HG02884 (cell line): ENCODE data around the gene ZNF407.

ENCODE experiments used
- ATAC-seq: cut with Tn5 transposase; IDR thresholded peaks from one replicate; pipeline ENCODE4 v1.9.1; 2021; ENCODE audit warnings: mild to moderate bottlenecking, moderate library complexity; ENCODE audit not compliant: unreplicated experiment

The ZNF407 gene

DNA sequence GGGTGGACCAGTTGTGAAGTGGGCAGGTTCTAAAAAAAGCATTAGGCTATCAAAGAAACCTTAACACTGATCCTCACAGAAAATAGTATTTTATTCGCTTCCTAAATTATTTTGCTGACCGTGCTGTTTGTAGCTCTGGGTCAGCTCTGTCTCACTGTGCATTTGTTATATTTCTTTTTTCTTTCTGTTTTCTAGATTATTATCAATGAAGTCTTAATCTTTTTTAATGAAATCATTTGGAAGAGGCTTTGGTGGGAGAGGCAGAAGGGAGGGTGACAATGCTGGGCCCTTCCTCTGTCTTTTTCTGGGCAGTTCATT, 397.7 kb downstream of the ZNF407 start:
- no peak for ATAC-seq

DNA sequence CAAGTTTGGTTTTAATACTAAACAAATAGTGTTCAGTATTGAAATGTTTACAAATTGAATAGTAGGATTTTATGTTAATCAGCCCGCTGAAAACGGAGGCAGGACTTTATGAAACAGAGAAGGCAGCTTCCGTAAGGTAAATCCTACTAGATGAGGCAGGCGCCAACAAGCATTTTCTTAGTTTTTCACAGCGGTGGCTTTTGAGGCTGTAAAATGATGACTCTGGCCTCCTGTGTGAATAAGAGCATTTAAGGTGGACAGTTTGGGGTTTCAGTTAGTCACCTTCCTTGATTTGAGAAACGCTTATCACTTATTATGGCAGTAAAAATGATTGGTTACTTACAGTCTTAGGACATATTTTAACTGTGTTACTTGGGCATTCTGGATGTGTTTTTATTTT, 398.4 kb downstream of the ZNF407 start:
- ATAC-seq, result no peak

DNA sequence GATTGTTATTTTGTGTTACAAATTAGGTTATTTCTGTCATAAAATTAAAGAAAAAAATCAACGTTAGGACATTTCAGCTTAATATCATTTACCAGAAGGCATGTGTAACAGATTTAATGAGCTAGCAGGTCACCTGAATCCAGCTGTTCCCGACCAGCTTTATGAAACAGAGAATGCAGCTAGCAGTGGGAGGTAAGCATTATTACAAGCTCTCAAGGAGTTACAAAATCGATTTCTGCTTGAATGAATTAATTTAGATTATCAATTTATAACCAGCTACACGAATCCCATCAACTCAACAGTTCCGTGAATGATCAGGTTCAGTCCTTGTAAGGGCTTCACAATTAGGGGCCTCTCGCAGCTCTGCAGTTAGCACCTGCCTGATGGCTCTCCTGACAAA, 399.3 kb downstream of the ZNF407 start:
- no peak for ATAC-seq

DNA sequence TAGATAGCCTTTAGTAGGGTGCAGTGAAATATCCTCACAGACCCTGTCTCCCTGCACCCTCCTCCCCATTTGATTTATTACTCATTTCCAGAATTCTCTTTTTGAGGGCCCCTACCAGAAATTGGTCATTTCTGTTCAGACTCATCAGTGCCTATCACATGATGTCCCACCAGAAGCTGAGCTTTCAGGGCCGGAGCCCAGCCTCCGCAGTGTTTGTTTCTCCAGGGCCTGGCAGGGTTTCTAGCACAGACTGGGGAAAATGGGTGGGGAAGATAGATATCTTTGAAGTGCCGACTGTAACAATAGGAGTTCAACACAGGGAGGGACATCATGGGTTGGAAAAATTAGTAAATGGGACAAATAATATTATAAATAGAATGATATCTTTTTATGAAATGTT, 403.2 kb downstream of the ZNF407 start:
- ATAC-seq, result no peak

DNA sequence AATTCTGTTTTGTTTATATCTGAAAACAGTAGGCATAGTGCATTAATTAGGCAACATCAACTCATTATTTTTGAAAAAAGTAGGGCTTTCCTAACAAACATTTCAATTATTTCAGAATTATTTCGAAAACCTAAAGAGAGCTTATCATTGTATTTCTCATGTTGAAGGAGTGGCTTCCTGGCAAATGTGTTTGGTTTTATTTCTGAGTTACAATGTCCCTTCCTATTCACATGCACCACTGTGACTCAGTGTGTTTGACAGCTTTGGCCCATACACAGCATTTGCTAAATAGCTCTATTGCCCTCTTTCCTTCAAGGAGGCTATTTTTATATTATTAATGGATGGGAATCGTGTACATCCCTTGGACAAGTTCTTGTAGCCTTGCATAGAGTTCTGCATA, 405.4 kb downstream of the ZNF407 start:
- ATAC-seq, result no peak

DNA sequence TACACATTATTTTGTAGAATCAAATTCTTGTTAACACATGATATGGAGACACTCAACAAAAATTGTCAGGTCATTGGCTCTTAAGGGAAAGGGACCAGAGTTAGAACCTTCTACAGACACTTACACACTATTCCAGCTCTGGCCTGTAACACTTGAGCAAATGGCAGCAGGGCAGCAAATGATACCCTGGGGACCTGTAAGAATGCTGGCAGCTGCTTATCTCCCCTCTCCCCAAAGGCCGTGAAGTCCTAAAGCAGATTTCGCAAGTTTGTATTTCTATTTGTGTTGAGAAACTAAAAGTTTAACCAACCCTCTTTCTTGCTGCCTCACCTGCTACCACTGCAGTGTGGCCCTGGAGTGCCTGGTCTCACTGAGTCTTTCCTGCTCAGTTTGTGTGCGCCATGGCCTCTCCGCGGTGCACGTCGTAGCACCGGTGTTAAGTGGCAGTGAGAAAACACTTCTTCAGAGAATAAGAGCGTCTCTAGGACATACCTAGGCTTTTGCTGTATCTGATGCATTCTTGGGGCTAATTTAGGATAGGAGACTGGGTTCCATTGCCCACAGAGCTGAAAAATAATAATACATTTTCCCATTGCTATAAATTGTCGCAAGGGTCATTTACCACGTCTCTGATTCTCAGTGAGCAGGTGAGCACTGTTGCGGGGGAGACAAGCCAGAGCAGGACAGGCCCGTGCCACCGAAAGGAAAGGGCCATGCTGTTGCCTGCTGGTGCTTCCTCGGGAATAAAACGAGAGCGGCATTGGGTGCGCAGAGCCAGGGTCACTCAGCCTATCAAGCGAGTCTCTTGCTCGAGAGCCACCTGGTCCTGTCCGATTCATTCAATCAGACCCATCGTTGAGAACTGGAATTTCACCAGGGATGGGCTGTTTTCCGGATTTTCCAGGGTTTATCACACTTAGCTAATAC, 406.4 kb downstream of the ZNF407 start:
- ATAC-seq, result no peak

DNA sequence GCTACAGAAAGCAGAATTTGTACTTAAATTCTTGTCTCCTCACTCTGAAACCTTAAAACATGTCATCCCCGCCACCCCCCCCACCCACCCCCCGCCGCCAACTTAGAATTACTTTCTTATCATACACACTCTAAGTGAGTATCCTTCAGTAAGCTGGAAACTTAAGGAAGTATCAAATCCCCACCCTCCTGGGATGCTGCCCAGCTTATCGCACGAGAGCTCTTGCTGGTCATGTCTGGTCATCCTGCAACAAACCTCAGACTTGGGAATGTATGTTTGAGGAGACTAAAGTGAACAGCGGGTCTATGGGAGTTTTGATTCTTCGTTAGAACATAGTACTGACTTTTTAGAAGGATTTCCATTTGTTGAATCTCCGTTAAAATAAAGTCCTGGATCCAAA, 408.0 kb downstream of the ZNF407 start:
- no peak for ATAC-seq

DNA sequence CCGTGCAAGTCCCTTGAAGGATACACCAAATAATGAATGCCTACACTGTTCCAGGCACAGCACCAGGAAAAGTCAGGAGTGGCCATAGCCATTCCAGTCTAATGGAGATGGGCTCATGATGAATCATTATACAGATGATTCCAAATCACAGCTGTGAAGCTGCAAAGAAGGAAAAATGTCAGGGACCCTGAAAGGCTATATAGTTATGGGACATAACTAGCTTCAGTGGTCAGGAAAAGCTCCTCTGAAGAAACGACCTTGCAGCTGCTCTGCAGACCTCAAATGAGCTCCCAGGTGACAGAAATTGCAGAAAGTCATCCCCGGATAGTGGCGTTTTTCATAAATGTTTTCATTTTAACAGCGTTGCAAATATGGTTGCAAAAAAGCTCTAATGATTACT, 410.5 kb downstream of the ZNF407 start:
- no peak for ATAC-seq

DNA sequence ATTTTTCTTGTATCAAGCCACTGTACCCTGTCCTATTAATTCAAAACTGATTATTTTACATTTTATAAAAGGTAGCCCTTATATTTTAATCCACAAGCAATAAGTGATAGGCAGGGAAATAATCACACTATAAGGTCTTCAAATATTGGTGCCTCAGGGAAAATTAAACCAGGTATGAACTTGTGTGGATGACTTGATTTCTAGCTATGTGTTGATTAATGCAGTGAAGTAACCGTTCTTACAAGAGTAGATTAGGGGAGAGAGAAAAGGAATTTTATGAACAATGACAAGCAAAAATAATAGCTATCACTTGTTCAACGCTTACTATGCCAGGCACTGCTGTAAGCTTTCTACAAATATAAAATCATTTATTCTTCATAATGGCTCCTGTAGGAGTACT, 411.6 kb downstream of the ZNF407 start:
- no peak for ATAC-seq

DNA sequence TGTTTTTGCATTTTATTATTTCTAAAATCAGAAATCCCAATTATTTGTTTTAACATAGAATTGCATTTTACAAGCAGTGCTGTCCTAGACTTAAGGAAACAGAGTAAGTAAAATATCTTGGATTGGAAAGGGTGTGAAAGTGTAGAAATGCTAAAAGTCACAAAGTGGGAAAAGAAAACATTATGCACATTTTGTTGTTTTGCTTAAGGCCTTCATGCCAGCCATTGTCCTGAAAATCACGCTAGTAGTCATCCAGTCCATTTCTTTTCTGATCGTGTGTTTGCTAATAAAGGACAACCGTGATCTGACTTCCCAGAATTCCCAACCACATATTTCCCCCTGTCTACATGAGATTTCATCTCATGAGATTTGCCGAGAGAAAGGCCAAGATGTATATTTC, 412.2 kb downstream of the ZNF407 start:
- ATAC-seq, result no peak

DNA sequence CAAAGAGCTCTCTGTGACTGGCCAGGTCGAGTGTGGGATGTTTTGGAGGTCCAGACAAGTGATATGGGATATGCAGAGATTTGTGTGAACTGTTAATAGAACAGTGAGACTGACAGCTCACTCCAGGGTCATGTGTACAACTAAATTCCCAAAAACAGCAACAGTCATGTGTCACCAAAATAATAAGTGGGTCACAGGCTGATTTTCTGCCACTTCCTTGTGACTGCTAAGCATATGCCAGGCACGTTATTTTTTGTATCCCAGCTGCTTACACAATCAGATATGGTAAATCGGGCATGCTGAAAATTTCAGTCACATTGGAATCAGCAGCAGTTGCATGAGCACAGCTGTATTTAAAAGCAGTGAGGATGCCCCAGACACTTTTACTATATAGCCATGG, 412.6 kb downstream of the ZNF407 start:
- ATAC-seq, result no peak

DNA sequence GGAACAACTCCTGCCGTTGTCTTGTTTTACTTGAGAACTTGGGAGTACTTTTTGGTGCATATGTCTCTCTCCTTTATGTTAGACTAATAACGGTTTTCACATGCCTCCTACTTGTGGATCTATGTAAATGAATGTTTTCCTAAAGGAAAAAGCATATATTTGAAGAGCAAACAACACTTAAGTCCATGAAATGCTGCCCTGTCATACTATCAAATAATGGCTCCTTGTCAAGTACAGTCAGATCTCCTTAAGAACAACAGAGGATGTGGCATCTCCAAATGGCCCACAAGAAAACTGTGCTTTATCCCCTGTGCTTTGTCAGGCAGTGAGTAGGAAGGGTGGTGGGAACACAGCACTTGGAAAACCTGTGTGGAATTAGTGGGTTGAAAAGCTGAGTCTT, 413.0 kb downstream of the ZNF407 start:
- ATAC-seq, result no peak

DNA sequence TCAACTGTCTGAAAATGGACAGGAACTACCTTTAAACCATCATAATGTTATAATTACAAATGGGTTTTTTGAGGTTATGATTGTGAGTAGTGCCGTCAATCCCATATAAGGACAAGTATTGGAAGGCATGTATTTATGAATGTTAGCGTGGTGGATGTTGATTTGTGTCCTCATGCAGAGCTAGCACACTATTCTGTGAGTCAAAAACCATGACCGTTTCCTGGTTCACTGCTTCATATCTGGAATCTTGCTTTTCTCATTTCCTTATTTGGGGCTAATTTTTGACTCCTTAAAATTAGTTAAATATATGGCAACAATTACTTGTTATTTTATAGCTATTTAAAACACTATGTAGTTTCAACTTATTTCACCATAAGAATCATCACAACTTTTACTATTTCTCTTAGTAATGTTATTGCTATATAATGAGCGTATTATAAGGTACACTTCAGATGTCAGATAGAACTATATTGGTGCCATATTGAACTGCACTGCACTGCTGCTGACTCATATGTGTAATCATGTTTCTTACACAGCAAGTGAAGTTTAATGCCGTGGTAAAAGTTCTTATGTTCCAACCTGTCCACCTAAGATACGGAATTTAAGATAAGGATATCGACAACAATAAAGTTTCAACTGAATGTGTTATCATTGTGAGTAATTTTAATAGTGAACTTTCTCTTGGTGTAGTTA, 418.5 kb downstream of the ZNF407 start:
- ATAC-seq, result peak; percentile 92

DNA sequence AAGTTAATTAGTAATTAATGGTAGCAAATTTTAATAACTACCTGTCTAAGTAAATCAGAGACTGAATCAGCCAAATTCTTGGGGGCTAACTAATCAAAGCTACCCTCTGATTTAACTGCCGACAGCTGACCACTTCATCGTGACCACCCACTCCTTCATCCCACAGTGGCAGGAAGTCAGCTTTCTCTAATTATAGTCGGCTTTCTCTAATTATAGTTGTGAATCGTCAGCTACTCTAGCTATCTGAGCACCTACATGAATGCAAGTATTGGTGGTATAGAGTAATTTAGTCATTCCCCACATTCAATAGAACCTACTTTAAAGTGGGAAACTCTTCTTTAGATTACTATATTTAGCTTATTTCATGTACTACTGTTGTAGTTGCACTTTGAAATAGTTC, 425.8 kb downstream of the ZNF407 start:
- peak; percentile 77 for ATAC-seq

DNA sequence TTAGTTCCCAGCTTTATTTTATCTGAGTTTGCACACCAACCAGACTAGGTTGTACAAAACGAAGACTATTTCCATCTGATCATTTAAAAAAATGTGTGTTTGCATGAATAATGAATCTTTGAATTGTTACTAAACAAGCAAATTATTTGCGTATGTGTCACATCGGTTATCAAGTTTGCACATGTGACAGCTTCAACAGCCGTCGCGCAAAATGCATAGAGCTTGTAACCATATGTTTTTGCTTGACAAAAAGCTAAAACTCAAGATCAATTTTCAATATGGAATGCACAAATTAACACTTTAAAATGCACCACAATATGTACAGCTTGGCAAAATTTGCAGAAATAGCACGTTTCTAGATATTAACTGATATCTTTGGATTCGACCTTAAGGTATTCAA, 427.2 kb downstream of the ZNF407 start:
- no peak for ATAC-seq

DNA sequence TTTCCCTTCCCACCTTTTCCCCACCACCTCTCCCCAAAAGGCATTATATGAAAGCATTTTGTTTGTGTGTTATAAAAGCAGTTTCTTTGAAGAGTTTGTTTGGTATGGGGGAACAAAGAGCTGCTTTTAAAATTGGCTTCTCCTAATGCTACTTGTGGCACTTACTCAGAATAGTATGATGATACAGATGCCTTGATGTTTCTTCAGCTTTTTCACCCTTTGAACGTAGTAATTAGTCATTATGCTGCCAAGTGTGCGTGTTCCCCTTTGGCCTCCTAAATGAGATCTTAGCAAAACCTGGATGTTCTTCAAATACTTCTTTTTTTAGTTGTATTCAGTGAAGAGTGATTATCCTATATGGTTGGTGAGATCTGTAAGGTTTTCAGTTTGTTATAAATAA, 427.9 kb downstream of the ZNF407 start:
- ATAC-seq, result no peak

DNA sequence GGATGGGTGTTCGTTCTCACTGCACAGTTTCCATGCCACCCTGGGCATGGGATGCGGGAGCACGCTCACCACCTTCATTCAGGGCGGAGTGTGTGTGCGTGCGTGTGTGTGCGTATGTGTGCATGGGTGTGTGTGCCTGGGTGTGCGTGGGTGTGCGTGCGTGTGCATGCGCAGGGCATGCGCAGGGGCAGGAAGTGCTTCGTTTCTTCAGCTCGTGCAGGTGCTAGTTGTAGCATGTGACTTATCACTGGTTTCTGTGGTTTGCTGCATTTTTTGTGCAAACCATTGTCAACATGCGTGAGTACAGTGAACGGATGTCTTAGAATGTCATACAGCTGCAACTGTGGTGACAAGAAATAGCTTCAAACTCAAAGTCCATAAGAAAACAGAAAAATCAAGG, 431.8 kb downstream of the ZNF407 start:
- no peak for ATAC-seq

DNA sequence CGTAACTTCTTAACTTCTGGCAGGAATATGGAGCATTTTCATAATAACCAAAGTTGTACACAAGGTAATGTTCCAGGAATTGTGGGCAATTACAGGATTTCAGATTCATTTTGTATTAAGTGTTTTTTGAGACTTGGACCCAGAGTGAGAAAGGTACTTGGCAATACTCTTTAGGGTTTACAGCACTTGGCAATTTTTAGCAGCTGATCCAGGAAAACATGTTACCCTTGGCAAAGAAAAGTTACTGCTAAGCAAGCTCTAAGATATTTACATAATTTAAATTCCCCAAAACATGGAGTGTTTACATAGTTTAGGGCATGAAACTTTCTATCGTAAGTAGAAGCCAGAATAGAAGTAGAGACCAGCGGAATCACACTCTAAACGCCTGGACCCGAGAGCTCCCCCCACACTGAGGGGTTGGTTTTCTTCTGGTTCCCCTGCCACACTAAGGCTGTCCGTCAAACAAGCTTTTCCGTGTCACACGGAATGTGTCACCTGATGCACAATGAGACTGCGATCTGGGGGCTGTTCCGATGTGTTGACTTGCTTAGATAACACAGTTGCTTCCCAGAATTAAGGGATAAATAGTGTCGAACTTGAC, 434.1 kb downstream of the ZNF407 start:
- no peak for ATAC-seq

DNA sequence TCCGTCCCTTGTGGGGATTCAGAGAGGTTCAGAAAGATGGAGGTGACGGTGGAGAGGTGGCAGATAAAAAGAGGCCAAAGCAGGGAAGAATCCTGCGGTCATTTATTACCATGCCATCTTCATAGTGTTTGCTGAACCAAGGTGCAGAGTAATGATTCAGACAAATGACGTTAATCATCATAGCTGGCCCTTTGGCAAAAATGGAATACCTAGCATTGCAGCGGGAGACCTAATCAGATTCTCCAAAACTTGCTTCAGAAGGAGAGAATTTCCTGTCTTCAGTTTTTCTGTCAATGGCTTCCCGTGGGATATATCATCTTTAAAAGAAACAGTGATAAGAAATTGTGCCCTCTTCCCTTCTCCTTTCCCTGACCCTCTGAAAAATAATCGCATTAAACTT, 435.8 kb downstream of the ZNF407 start:
- ATAC-seq, result no peak

DNA sequence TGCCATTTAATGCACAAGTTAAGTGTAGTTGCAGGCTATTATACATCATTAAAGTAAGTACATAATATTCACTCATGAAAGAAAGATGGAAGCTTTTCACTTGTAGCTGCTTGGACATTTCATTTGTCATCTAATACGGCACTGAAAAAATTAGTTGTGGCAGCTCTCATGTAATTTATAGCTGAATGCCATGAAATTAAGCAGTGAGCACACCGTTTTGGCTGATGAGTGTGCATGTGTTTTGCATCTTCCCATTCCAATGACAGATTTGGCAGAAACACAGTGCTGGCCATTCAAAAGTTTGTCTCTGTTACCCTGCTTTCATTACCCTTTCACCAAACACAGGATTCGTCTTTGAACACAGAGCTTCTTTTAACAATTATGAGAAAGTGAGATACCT, 437.3 kb downstream of the ZNF407 start:
- ATAC-seq, result no peak

DNA sequence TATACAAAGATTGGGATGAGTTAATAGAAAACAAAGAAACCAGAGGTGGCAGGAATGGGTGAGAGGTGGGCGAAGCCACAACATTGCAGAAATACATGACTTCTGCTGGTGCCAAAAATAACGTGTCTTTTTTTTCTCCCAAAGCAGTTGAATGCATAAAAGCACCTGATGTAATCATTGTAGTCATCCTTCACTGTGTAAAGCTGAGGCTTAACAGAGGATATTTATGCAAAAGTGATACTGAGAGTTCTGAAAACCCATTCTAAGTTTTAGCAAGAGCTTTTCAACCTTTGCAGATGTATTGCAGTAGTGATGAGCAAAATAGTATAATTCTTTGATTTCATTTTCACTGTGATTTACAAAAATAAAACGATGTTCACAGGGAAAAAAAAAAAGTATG, 438.3 kb downstream of the ZNF407 start:
- peak; percentile 62 for ATAC-seq
